Amygdala (tissue), 56 donors: ENCODE data around the gene PPA2.

Experiments
- DNase-seq, 56 donors: peaks; one replicate each; lab custom pipeline; 2025; lab: John Stamatoyannopoulos, UW

The PPA2 gene

GRCh38 chr4:105343146-105343931, 130.5 kb downstream of the PPA2 start:
- no peak for DNase-seq

DNA sequence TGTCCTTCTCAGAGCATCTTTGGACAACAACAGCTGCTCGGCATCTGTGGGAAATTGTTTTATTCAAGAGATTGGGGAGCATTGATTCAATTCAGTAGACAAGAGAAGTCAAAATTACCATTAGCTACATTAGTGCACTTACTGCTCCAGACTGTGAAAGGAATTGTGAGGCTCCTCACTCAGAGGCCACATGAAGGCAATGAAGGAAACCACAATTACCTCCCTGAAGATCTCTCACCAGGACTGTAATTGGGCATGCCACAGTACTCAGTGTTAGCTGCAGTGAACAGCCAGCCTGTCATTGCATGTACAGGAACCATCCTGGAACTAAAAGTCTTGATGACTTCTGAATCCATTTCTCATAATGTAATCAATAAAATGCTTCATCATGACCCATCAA, 144.8 kb downstream of the PPA2 start:
- no peak for DNase-seq

- no peak for DNase-seq
Measured at GRCh38 chr4:105327956-105328355, 145.9 kb downstream of the PPA2 start.

DNA sequence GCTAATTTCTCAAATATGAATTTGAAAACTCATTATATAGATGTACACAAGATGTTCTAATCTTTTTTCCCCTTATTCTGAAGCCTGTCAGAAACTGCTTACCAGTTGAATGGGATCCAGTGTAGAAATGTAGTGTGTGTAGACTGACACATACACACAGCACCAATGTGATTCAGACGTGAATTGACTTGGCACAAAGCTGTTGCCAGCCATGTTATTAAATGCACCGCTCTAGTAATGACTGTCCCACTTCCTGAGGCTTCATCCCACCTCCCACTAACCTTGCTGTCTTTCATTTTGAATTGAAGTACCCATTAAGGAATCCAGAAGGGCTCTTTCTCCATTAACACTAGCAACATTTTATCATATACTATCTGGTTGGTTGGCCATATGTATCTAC, 146.6 kb downstream of the PPA2 start:
- DNase-seq: no peak
